Tibial nerve (tissue), 4 donors: ENCODE results near the gene SLC27A2.

Experiments
- CTCF ChIP-seq, 5 experiments: fragments of 200-600 bp in 3 of 5; fragments of 450-650 bp in 2 of 5; sonication (generic) in 3 of 5; IDR thresholded peaks; one replicate each; pipeline ENCODE4 v1.5.1; 2016 to 2019; ENCODE audit warnings: antibody characterized with exemption in 5 of 5, mild to moderate bottlenecking in 3 of 5, moderate library complexity in 2 of 5
- EP300 ChIP-seq, 2 donors: sonication (generic); formaldehyde crosslinking; IDR thresholded peaks; one replicate each; pipeline ENCODE4 v1.6.1; 2017; ENCODE audit warnings: antibody characterized with exemption in 2 of 2, mild to moderate bottlenecking in 1 of 2
- POLR2A ChIP-seq, 2 donors: fragments of 450-650 bp; IDR thresholded peaks; one replicate each; pipeline ENCODE4 v1.6.1; 2017; ENCODE audit warnings: antibody characterized with exemption in 2 of 2, mild to moderate bottlenecking in 2 of 2, moderate library complexity in 2 of 2

GRCh38 chr15:50228866-50229265 lies 46.9 kb downstream of the SLC27A2 start:
- TF ChIP-seq EP300 (IDR thresholded peaks at IDR 0.05) (no peak), CTCF (IDR thresholded peaks at IDR 0.05) (no peak), POLR2A (IDR thresholded peaks at IDR 0.05) (no peak)
